Measurements from ENCODE around the gene OR10K2.

DNA sequence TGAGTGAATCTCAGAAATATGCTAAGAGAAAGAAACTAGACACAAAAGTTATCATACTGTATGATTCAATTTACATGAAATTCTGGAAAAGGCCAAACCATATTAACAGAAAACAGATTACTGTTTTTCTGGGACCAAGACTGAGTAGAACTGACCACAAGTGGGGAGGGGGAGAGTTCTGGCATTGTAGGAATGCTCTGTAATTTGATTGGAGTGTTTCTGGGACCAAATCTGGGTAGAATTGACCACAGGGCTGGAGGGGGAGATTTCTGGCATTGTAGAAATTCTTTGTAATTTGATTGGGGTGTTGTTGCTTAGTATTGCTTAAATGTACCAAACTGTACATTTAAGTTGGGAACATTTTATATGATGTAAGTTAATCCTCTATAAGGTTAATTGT is 32.2 kb upstream of the OR10K2 start:
- no peak for TF ChIP-seq EGR1 (conservative IDR thresholded peaks at IDR 0.05)
- no peak for TF ChIP-seq ATF7 (IDR thresholded peaks at IDR 0.05)
- TF ChIP-seq POLR2AphosphoS2 (IDR thresholded peaks at IDR 0.05; ENCODE audit: low read length): no peak
- TF ChIP-seq, protein P1, sequence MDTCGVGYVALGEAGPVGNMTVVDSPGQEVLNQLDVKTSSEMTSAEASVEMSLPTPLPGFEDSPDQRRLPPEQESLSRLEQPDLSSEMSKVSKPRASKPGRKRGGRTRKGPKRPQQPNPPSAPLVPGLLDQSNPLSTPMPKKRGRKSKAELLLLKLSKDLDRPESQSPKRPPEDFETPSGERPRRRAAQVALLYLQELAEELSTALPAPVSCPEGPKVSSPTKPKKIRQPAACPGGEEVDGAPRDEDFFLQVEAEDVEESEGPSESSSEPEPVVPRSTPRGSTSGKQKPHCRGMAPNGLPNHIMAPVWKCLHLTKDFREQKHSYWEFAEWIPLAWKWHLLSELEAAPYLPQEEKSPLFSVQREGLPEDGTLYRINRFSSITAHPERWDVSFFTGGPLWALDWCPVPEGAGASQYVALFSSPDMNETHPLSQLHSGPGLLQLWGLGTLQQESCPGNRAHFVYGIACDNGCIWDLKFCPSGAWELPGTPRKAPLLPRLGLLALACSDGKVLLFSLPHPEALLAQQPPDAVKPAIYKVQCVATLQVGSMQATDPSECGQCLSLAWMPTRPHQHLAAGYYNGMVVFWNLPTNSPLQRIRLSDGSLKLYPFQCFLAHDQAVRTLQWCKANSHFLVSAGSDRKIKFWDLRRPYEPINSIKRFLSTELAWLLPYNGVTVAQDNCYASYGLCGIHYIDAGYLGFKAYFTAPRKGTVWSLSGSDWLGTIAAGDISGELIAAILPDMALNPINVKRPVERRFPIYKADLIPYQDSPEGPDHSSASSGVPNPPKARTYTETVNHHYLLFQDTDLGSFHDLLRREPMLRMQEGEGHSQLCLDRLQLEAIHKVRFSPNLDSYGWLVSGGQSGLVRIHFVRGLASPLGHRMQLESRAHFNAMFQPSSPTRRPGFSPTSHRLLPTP (IDR thresholded peaks at IDR 0.05; ENCODE audit: borderline replicate concordance, extremely low read depth, insufficient read length): no peak
